Right cardiac atrium (tissue), 5 donors: ENCODE data around the gene LRRC2. TPM values are rescaled to one million over a fixed set of nuclear protein-coding genes. Genes with fewer than 3 reads are reported as not detected.

Source experiments
- ATAC-seq, 2 donors: fragments of 200-7000 bp; cut with Tn5 transposase; one replicate each; pipeline versions ENCODE4 v1.8.0 to v1.9.1; 2020; ENCODE audit warnings: moderate library complexity in 2 of 2, mild to moderate bottlenecking in 1 of 2
- DNase-seq, 3 donors: peaks; one replicate each; pipeline ENCODE4 v3.0.0-alpha.2; 2020
- H3K27ac ChIP-seq: one replicate; pipeline ENCODE4 v1.5.1; 2013; ENCODE audit warnings: mild to moderate bottlenecking, low read length, control low read depth, moderate library complexity
- H3K27me3 ChIP-seq: one replicate; pipeline ENCODE4 v1.6.1; 2013; ENCODE audit not compliant: control insufficient read depth, insufficient read depth
- H3K4me1 ChIP-seq: one replicate; pipeline ENCODE4 v1.6.1; 2013; ENCODE audit warnings: low read length; ENCODE audit not compliant: control insufficient read depth, insufficient read depth
- H3K4me3 ChIP-seq: one replicate; pipeline ENCODE4 v1.5.1; 2013; ENCODE audit warnings: low read length, control low read depth
- H3K9me3 ChIP-seq: one replicate; pipeline ENCODE4 v1.6.1; 2013; ENCODE audit warnings: low read length; ENCODE audit not compliant: control insufficient read depth
- WGBS: extraction: QIAGEN DNeasy Blood & Tissue Kit; methylation state at CpG from one replicate; pipeline ENCODE4 v1.1.7; 2013; 5-methylcytosine and 5-hydroxymethylcytosine counted together
- intact Hi-C, 4 donors: fragments of 100-400 bp; cut with DNase I; formaldehyde crosslinking; loops; one replicate each; pipeline versions ENCODE4 v1.11.0 to v1.14.0; 2022 to 2023
- polyA plus RNA-seq: library from polyadenylated mRNA; stranded (reverse); fragments of 200-250 nt; gene quantifications from one replicate; pipeline ENCODE4 v1.2.3, GENCODE V29; 2013
- total RNA-seq, 4 donors: library from RNA; stranded (reverse); fragmentation: NEBNext Ultra II Directional; extraction: Animal tissue kit (Norgen Biotek cat#: 25700); gene quantifications; one replicate each; pipeline ENCODE4 v1.2.1, GENCODE V29; 2021
- donor health status: healthy with polysubstance abuse.
- donor health status: DM: no; HTN: yes; CAD: no.
- donor health status: DM: no; HTN: no; CAD: no.
- donor health status: DM: no; HTN: yes; CAD: no; lungs with severe emphysema.
- donor health status: DM: yes; HTN: yes; CAD: no.

The LRRC2 gene
- total and polyA plus RNA-seq, 5 donors: 8.9 to 26.0 (median 13.3) TPM

DNA sequence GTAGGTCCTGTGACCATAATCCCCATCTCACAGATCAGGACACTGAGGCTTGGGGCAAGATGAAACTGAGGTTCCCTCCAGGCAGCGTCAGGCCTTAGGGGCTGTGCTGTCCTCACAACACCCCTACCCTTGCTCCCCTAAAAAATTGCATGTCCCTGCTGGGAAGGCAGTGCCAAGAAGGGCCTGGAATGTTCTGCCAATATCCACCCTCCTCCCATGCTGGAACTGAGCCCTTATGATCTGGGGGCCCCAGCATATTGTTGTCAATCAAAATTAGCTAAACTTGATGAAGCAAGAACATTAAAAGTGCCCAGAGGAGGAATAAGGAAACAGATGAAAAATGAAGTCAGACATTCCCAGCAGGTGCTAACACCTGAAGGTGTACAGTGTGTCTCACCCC, 81.7 kb downstream of the LRRC2 start:
- intact Hi-C loops: no loop called here

GRCh38 chr3:46483825-46484224, 82.3 kb downstream of the LRRC2 start:
- H3K27me3 ChIP-seq: no peaks in the 10 kb centered on the region
- no peaks in the 10 kb centered on the region for H3K9me3 ChIP-seq
- H3K4me1 ChIP-seq: no peaks in the 10 kb centered on the region
- no peak overlapping the region for H3K27ac ChIP-seq
- intact Hi-C loops: no loop called here
- WGBS: 90% methylated on average over 2 of the region's 2 CpGs
- H3K4me3 ChIP-seq: no peak overlapping the region
- ATAC-seq (no peak), DNase-seq (no peak)

More for the DNA sequence above, 81.7 kb downstream of the LRRC2 start:
- H3K9me3 ChIP-seq: no peaks in the 10 kb centered on the region
- DNase-seq: no peak
- ATAC-seq: no peak
- no peak overlapping the region for H3K27ac ChIP-seq
- no peak overlapping the region for H3K4me3 ChIP-seq
- no peaks in the 10 kb centered on the region for H3K4me1 ChIP-seq
- no peaks in the 10 kb centered on the region for H3K27me3 ChIP-seq
- WGBS: 92% methylated on average over 1 of the region's 1 CpG

DNA sequence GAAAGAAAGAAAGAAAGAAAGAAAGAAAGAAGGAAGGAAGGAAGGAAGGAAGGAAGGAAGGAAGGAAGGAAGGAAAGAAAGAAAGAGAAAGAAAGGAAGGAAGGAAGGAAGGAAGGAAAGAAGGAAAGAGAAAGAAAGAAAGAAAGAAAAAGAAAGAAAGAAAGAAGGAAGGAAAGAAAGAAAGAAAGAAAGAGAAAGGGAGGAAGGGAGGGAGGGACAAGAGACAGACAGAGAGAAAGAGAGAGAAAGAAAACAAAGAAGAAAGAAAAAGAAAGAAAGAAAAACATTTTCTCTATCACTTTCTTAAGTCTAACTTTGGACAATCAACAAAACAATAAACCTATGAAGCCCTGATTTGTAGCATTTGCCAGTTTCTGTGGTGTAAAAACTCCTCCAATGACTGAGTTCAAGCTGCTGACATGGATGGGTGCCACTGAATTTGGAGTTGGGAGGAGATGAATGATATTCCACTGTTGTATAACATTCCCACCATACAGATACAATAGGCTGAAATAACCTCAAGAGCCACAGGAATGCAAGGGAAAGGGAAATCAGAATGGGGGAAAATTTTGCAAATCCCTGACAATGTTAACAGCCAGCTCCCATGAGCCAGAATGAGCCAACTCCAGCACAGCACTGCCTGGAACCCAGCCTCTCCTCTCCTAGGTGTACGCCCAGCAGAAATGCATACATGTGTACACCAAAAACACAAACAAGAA, 83.3 kb downstream of the LRRC2 start:
- WGBS: 72% methylated on average over 1 of the region's 1 CpG
- intact Hi-C loops: no loop called here
- Histone ChIP-seq H3K4me1 (no peaks in the 10 kb centered on the region), H3K27me3 (no peaks in the 10 kb centered on the region), H3K27ac (no peak overlapping the region), H3K9me3 (no peaks in the 10 kb centered on the region), H3K4me3 (no peak overlapping the region)
- ATAC-seq (no peak), DNase-seq (no peak)

DNA sequence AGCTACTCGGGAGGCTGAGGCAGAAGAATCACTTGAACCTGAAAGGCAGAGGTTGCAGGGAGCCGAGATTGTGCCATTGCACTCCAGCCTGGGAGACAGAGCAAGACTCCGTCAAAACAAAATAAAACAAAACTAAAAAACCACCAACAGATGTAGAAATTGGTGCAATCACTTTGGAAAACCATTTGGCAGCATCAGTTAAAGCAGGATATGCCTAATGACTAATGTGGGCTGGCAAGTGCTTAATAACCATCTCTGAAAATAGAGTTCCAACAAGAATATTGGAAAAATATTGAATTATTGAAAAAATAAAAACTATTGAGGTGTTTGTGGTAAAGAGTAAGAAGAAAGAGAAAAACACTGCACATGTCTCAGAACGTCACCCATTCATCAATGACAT, 84.5 kb downstream of the LRRC2 start:
- intact Hi-C loops: no loop called here
- Histone ChIP-seq H3K9me3 (no peaks in the 10 kb centered on the region), H3K4me3 (no peak overlapping the region), H3K4me1 (no peaks in the 10 kb centered on the region), H3K27ac (no peak overlapping the region), H3K27me3 (no peaks in the 10 kb centered on the region)
- 92% methylated on average over 4 of the region's 4 CpGs for WGBS
- ATAC-seq (no peak), DNase-seq (no peak)

GRCh38 chr3:46480491-46481195, 85.5 kb downstream of the LRRC2 start:
- Histone ChIP-seq H3K4me1 (no peaks in the 10 kb centered on the region), H3K27me3 (no peaks in the 10 kb centered on the region), H3K9me3 (no peaks in the 10 kb centered on the region), H3K4me3 (no peak overlapping the region), H3K27ac (no peak overlapping the region)
- WGBS: 82% methylated on average over 6 of the region's 6 CpGs
- intact Hi-C loops: no loop called here
- no peak for DNase-seq
- no peak for ATAC-seq

- intact Hi-C loops: no loop called here
- Histone ChIP-seq H3K27me3 (no peaks in the 10 kb centered on the region), H3K4me1 (no peaks in the 10 kb centered on the region), H3K27ac (no peak overlapping the region), H3K9me3 (no peaks in the 10 kb centered on the region), H3K4me3 (no peak overlapping the region)
- ATAC-seq (no peak), DNase-seq (no peak)
- 72% methylated on average over 5 of the region's 5 CpGs for WGBS
Observed at GRCh38 chr3:46479696-46480095, 86.4 kb downstream of the LRRC2 start.

DNA sequence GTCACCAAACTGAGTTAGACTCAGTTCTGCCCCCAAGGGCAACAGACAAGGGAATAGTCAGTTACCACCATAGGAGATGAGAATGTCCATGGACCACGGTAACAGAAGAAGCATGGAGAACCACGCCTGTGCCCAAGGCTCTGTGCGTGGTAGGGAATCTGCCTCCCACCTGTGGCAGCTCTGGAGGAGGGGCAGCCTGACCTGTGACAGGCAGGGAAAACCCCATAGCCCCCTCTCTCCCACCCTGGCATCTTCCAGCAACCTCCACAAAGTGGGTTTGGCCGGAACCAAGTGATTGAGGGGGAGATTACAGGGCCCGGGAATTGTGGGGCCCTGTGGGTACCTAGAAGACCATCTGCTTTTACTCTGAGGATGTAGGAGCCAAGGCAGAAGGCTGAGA, 87.1 kb downstream of the LRRC2 start:
- Histone ChIP-seq H3K27me3 (no peaks in the 10 kb centered on the region), H3K27ac (no peak overlapping the region), H3K9me3 (no peaks in the 10 kb centered on the region), H3K4me3 (no peak overlapping the region), H3K4me1 (no peaks in the 10 kb centered on the region)
- intact Hi-C loops: no loop called here
- WGBS: 90% methylated on average over 5 of the region's 5 CpGs
- DNase-seq: no peak
- ATAC-seq: no peak

- intact Hi-C loops: no loop called here
- no peaks in the 10 kb centered on the region for H3K4me1 ChIP-seq
- no peaks in the 10 kb centered on the region for H3K27me3 ChIP-seq
- no peak overlapping the region for H3K27ac ChIP-seq
- H3K4me3 ChIP-seq: no peak overlapping the region
- WGBS: 78% methylated on average over 5 of the region's 5 CpGs
- no peaks in the 10 kb centered on the region for H3K9me3 ChIP-seq
- ATAC-seq (peak in 1 of 2 donors; percentile 44), DNase-seq (no peak)
Observed at GRCh38 chr3:46478341-46478740, 87.8 kb downstream of the LRRC2 start.

- intact Hi-C loops: no loop called here
- H3K27me3 ChIP-seq: no peaks in the 10 kb centered on the region
- H3K4me3 ChIP-seq: no peak overlapping the region
- ATAC-seq (no peak), DNase-seq (no peak)
- no peak overlapping the region for H3K27ac ChIP-seq
- 79% methylated on average over 6 of the region's 6 CpGs for WGBS
- no peaks in the 10 kb centered on the region for H3K9me3 ChIP-seq
- H3K4me1 ChIP-seq: no peaks in the 10 kb centered on the region
Observed at GRCh38 chr3:46477756-46478155, 88.3 kb downstream of the LRRC2 start.

- WGBS: 81% methylated on average over 4 of the region's 4 CpGs
- no peaks in the 10 kb centered on the region for H3K9me3 ChIP-seq
- DNase-seq: no peak
- H3K27ac ChIP-seq: no peak overlapping the region
- no peak overlapping the region for H3K4me3 ChIP-seq
- no peaks in the 10 kb centered on the region for H3K4me1 ChIP-seq
- no peaks in the 10 kb centered on the region for H3K27me3 ChIP-seq
- no peak for ATAC-seq
- intact Hi-C loops: no loop called here
Observed at GRCh38 chr3:46477145-46477544, 89.0 kb downstream of the LRRC2 start.

GRCh38 chr3:46472736-46473135, 93.4 kb downstream of the LRRC2 start:
- no peaks in the 10 kb centered on the region for H3K9me3 ChIP-seq
- H3K27me3 ChIP-seq: no peaks in the 10 kb centered on the region
- peaks cover 4% of the 10 kb centered on the region for H3K4me1 ChIP-seq
- H3K4me3 ChIP-seq: no peak overlapping the region
- intact Hi-C loops: no loop called here
- WGBS: 93% methylated on average over 2 of the region's 2 CpGs
- H3K27ac ChIP-seq: no peak overlapping the region
- no peak for ATAC-seq
- DNase-seq: no peak
